RWPE2 (cell line): ENCODE data around the gene TMC4.
A peak's percentile ranks its signal among the peaks of the same experiment; 100 is the strongest.

Source experiments
- ATAC-seq: fragments of 200-7000 bp; cut with Tn5 transposase; 3 replicates; pipeline ENCODE4 v1.9.1; 2021; ENCODE audit warnings: low read depth
- DNase-seq: peaks from one replicate; pipeline ENCODE4 v3.0.0-alpha.2; 2020; ENCODE audit warnings: low spot score
- H3K27ac ChIP-seq: fragments of 450-650 bp; 2 replicates; pipeline ENCODE4 v1.5.1; 2017; ENCODE audit warnings: mild to moderate bottlenecking; ENCODE audit not compliant: poor library complexity, severe bottlenecking
- H3K27me3 ChIP-seq: fragments of 250-450 bp; sonication (Bioruptor Pico); 2 replicates; pipeline ENCODE4 v1.5.1; 2021; ENCODE audit warnings: mild to moderate bottlenecking, moderate library complexity; ENCODE audit not compliant: insufficient read depth, poor library complexity, severe bottlenecking
- H3K36me3 ChIP-seq: fragments of 250-450 bp; sonication (Bioruptor Pico); 2 replicates; pipeline ENCODE4 v1.5.1; 2020; ENCODE audit warnings: low read depth, mild to moderate bottlenecking, moderate library complexity
- H3K4me1 ChIP-seq: fragments of 250-450 bp; sonication (Bioruptor Pico); 2 replicates; pipeline ENCODE4 v1.5.1; 2021; ENCODE audit warnings: mild to moderate bottlenecking, moderate library complexity; ENCODE audit not compliant: insufficient read depth, poor library complexity, severe bottlenecking
- H3K4me3 ChIP-seq: fragments of 250-450 bp; sonication (Bioruptor Pico); 2 replicates; pipeline ENCODE4 v1.5.1; 2021; ENCODE audit warnings: mild to moderate bottlenecking, moderate library complexity; ENCODE audit not compliant: severe bottlenecking
- H3K9me3 ChIP-seq: fragments of 250-450 bp; sonication (Bioruptor Pico); 2 replicates; pipeline ENCODE4 v1.5.1; 2021; ENCODE audit warnings: mild to moderate bottlenecking, moderate library complexity; ENCODE audit not compliant: severe bottlenecking
- TF ChIP-seq, protein P1 (sequence below): fragments of 450-650 bp; IDR thresholded peaks from one replicate; pipeline ENCODE4 v1.5.1; 2017; ENCODE audit warnings: mild to moderate bottlenecking, moderate library complexity; ENCODE audit not compliant: poor library complexity, severe bottlenecking

TMC4 gene

DNA sequence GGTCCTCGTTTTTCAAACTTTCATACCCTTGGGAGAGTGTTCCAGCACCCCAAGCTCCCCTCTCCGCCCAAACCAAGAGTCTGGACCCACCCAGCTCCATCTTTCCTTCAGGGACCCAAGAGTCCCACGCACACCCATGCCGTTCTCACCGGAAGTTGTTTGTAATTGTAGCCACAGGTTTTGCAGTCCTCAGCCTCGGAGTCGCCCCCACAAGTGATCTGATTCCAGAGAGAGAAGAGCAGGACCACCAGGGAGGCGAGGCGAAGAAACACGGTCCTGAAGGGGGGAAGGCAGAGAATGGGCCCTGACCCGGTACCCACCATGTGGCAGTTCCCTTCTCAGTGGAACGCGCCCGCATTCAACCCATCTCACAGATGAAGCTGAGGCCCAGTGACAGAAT lies 10.1 kb downstream of the TMC4 start:
- Histone ChIP-seq H3K27ac (no peak overlapping the region), H3K4me1 (peaks cover 10% of the 10 kb centered on the region), H3K36me3 (peaks cover 5% of the 10 kb centered on the region), H3K4me3 (peak overlapping the region; percentile 34), H3K27me3 (no peaks in the 10 kb centered on the region), H3K9me3 (no peaks in the 10 kb centered on the region)
- DNase-seq: no peak
- no peak for ATAC-seq
- TF ChIP-seq, protein P1, sequence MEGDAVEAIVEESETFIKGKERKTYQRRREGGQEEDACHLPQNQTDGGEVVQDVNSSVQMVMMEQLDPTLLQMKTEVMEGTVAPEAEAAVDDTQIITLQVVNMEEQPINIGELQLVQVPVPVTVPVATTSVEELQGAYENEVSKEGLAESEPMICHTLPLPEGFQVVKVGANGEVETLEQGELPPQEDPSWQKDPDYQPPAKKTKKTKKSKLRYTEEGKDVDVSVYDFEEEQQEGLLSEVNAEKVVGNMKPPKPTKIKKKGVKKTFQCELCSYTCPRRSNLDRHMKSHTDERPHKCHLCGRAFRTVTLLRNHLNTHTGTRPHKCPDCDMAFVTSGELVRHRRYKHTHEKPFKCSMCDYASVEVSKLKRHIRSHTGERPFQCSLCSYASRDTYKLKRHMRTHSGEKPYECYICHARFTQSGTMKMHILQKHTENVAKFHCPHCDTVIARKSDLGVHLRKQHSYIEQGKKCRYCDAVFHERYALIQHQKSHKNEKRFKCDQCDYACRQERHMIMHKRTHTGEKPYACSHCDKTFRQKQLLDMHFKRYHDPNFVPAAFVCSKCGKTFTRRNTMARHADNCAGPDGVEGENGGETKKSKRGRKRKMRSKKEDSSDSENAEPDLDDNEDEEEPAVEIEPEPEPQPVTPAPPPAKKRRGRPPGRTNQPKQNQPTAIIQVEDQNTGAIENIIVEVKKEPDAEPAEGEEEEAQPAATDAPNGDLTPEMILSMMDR: no peak

DNA sequence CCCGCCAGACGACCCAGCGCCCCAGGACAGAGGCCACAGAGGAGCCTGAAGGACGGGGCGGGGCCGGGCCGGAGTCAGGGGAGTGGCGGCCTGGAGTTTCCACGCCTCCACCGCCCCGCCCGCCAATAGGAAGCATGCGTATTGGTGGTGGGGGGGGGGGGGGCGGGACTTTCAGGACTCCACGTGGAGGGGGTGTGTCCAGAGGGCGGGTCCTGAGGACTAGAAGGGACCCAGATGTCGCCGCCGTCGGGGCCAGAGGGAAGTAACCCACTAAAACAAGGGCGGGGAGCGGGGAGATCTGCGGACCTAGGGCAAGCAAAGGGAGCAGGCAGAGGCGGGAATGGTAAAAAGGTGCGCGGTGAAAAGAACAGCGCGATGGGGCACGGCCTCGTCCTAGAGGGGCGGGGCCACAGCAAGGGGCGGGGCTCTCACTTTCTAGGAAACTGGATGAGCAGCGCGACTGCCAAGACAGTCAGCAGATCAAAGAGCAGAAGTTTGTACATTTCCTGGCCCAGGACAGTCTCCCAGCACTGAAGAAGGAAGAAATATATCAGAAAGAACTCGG lies 10.6 kb downstream of the TMC4 start:
- TF ChIP-seq, protein P1: no peak

DNA sequence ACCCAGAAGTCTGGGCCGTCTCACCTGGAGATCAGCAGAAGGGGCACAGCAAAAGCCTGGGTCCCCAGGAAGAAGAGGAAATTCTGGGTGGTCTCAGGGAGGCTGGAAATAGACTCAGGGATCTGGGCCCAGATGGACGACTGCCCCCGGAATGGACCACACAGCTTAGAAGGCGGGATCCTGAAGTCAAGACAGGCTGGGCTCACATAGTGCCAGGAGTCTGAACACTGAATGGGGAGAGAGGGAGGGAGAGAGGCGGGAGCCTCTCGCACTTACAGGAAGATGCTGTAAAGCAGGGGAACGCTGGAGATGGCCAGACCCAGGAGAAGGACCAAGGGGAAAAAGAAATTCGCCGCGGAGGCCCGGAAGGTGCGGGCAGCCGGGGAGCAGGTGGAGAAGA lies 12.1 kb downstream of the TMC4 start:
- Histone ChIP-seq H3K4me3 (peak overlapping the region; percentile 47), H3K36me3 (peaks cover 25% of the 10 kb centered on the region), H3K27me3 (no peaks in the 10 kb centered on the region), H3K4me1 (peaks cover 10% of the 10 kb centered on the region), H3K9me3 (no peaks in the 10 kb centered on the region), H3K27ac (peak overlapping the region; percentile 80)
- TF ChIP-seq, protein P1: no peak
- DNase-seq: no peak
- no peak for ATAC-seq

More for the DNA sequence above, 10.6 kb downstream of the TMC4 start:
- H3K36me3 ChIP-seq: peaks cover 10% of the 10 kb centered on the region
- no peaks in the 10 kb centered on the region for H3K27me3 ChIP-seq
- H3K4me3 ChIP-seq: peak overlapping the region; percentile 34
- H3K27ac ChIP-seq: no peak overlapping the region
- peak; percentile 89 for DNase-seq
- no peaks in the 10 kb centered on the region for H3K9me3 ChIP-seq
- peaks cover 10% of the 10 kb centered on the region for H3K4me1 ChIP-seq
- ATAC-seq: peak; percentile 17

- Histone ChIP-seq H3K36me3 (peaks cover 31% of the 10 kb centered on the region), H3K27me3 (no peaks in the 10 kb centered on the region), H3K4me1 (peaks cover 10% of the 10 kb centered on the region), H3K27ac (peak overlapping the region; percentile 80), H3K9me3 (no peaks in the 10 kb centered on the region), H3K4me3 (peak overlapping the region; percentile 47)
- ATAC-seq (peak; percentile 1; the same call in 2 of the 3 replicates), DNase-seq (no peak)
- TF ChIP-seq, protein P1: no peak
These were observed 12.7 kb downstream of the TMC4 start for GRCh38 chr19:54160182-54160811.
